Glutamatergic neuron (in vitro differentiated cells): ENCODE measurements around the gene TBCE. TPM values are rescaled to one million over a fixed set of nuclear protein-coding genes. Genes with fewer than 3 reads are reported as not detected.

ENCODE experiments used
- DNase-seq: peaks from one replicate; pipeline ENCODE4 v3.0.0; 2022
- H3K27ac Mint-ChIP-seq: one replicate; pipeline ENCODE4 v1.8.0; 2020; ENCODE audit warnings: mild to moderate bottlenecking, mixed read lengths, inconsistent platforms; ENCODE audit not compliant: unreplicated experiment
- H3K27me3 Mint-ChIP-seq: one replicate; pipeline ENCODE4 v1.8.0; 2020; ENCODE audit warnings: mild to moderate bottlenecking, moderate library complexity, mixed read lengths, inconsistent platforms; ENCODE audit not compliant: unreplicated experiment
- H3K36me3 Mint-ChIP-seq: one replicate; pipeline ENCODE4 v1.8.0; 2020; ENCODE audit warnings: mild to moderate bottlenecking, mixed read lengths, inconsistent platforms; ENCODE audit not compliant: unreplicated experiment
- H3K4me1 Mint-ChIP-seq: one replicate; pipeline ENCODE4 v1.8.0; 2020; ENCODE audit warnings: mild to moderate bottlenecking, low read depth, mixed read lengths, inconsistent platforms; ENCODE audit not compliant: unreplicated experiment
- H3K4me3 Mint-ChIP-seq: one replicate; pipeline ENCODE4 v1.8.0; 2020; ENCODE audit warnings: mild to moderate bottlenecking, mixed read lengths, inconsistent platforms; ENCODE audit not compliant: unreplicated experiment
- H3K9me3 Mint-ChIP-seq: one replicate; pipeline ENCODE4 v1.8.0; 2020; ENCODE audit warnings: mild to moderate bottlenecking, moderate library complexity, mixed read lengths, inconsistent platforms; ENCODE audit not compliant: unreplicated experiment
- CTCF ChIP-seq: fragments of 200-600 bp; sonication (generic); IDR thresholded peaks from one replicate; pipeline ENCODE4 v1.5.0; 2021; ENCODE audit not compliant: partially characterized antibody, unreplicated experiment
- total RNA-seq: library from RNA; stranded (reverse); fragmentation: NEBNext Ultra II Directional; extraction: Animal tissue kit (Norgen Biotek cat#: 25700); gene quantifications from one replicate; pipeline ENCODE4 v1.2.1, GENCODE V29; 2021; ENCODE audit not compliant: unreplicated experiment

The TBCE gene
- total RNA-seq, 1 donor from 2014 or later, result 30.7 TPM

DNA sequence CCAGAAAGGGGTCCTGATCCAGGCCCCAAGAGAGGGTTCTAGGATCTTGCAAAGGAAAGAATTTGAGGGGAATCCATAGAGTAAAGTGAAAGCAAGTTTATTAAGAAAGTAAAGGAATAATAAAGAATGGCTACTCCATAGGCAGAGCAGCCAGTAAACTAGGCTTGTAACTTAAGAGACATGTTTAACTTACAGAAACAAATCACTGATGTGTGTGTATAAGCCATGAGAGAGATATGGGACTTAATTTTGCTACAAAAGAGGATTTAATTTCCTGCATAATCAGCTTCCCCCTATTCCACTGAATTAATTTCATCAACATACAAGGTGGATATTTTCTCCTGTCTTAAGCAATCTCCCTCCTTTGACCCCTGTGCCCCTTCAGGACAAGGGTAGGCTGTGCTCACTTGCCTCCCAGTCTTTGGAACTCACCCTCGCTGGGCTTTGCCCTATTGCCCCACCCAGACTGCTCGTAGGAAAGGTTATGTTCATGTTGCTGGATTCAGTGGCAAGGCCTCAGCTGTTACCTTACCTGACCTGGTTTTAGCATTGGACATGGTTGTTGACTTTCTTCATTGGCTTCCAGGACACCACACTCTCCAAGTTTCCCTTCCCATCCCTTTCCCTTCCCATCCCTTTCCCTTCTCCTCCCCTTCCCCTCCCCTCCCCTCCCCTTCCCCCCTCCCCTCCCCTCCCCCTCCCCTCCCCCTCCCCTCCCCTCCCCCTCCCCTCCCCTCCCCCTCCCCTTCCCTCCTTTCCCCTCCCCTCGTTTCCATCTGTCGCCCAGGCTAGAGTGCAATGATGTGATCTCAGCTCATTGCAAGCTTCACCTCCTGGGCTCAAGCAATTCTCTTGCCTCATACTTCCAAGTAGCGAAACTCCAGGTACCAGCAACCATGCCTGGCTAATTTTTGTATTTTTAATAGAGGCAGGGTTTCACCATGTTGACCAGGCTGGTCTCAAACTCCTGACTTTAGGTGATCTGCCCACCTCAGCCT lies 44.6 kb downstream of the TBCE start:
- DNase-seq, result peak; percentile 21
- H3K27me3 Mint-ChIP-seq, result peaks cover 1% of the 10 kb centered on the region
- no peaks in the 10 kb centered on the region for H3K36me3 Mint-ChIP-seq
- peaks cover 17% of the 10 kb centered on the region for H3K4me1 Mint-ChIP-seq
- no peak overlapping the region for H3K27ac Mint-ChIP-seq
- no peak for TF ChIP-seq CTCF
- peaks cover 2% of the 10 kb centered on the region for H3K9me3 Mint-ChIP-seq
- H3K4me3 Mint-ChIP-seq, result no peak overlapping the region

GRCh38 chr1:235415008-235415904 lies 48.0 kb downstream of the TBCE start:
- H3K36me3 Mint-ChIP-seq, result no peaks in the 10 kb centered on the region
- no peaks in the 10 kb centered on the region for H3K4me1 Mint-ChIP-seq
- peaks cover 2% of the 10 kb centered on the region for H3K9me3 Mint-ChIP-seq
- H3K27me3 Mint-ChIP-seq, result no peaks in the 10 kb centered on the region
- H3K27ac Mint-ChIP-seq, result no peak overlapping the region
- DNase-seq, result peak; percentile 73
- TF ChIP-seq CTCF, result peak; percentile 96
- H3K4me3 Mint-ChIP-seq, result no peak overlapping the region

- DNase-seq, result no peak
- Mint-ChIP-seq H3K27me3 (no peaks in the 10 kb centered on the region), H3K27ac (no peak overlapping the region), H3K4me1 (peaks cover under 1% of the 10 kb centered on the region), H3K36me3 (no peaks in the 10 kb centered on the region), H3K9me3 (no peaks in the 10 kb centered on the region), H3K4me3 (no peak overlapping the region)
- TF ChIP-seq CTCF, result no peak
These were observed 49.4 kb downstream of the TBCE start for GRCh38 chr1:235416662-235417049.

DNA sequence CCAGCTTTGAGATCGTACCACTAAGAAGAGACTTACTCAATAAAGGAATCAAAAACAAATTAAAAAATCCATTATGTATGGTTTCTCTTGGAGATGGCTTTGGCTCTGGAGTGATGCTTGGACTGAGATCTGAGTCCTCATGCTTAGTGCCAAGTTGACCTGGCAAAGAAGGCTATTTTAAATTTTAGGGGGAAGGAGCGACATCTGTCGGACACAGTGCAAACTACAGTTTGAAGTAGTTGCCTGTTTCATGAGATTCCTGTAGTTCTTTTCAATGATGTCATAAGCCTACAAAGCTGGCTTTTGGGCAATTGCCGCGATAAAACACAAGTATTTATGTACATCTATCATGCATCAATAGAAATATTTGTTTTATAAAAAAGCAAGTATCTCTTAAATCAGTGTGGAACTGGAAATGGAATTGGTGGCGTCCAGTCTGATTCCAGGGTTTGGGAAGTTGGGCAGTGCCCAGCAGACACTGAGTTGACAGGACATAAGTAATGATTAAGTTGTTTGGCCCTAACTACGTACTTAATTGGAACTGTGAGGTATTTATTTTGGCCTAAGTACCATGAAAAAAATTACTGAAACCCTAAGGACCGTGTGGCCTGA lies 50.0 kb downstream of the TBCE start:
- Mint-ChIP-seq H3K36me3 (no peaks in the 10 kb centered on the region), H3K4me1 (peaks cover 5% of the 10 kb centered on the region), H3K4me3 (no peak overlapping the region), H3K27me3 (no peaks in the 10 kb centered on the region), H3K27ac (no peak overlapping the region), H3K9me3 (no peaks in the 10 kb centered on the region)
- TF ChIP-seq CTCF, result peak; percentile 89
- DNase-seq, result peak; percentile 54
